ENCODE results near the gene WDTC1. TPM values are rescaled to one million over a fixed set of nuclear protein-coding genes. Genes with fewer than 3 reads are reported as not detected.

WDTC1 gene
- total and polyA plus RNA-seq, 2 of the 13 experiments (the other 11 are each of a cell fraction or from before 2014, with no cell fraction given), result 5.5 TPM

GRCh38 chr1:27345272-27345671 lies 110.8 kb downstream of the WDTC1 start:
- H3K9me3 ChIP-seq (ENCODE audit: low read length), result no peaks in the 10 kb centered on the region
- no peak overlapping the region for H2AFZ ChIP-seq (ENCODE audit: low read length)
- TF ChIP-seq HNF1B (CRISPR knock-in tag; IDR thresholded peaks at IDR 0.05) (no peak), GATAD1 (CRISPR knock-in tag; IDR thresholded peaks at IDR 0.05) (no peak), NONO (IDR thresholded peaks at IDR 0.05) (no peak), NONO (CRISPR knock-in tag; conservative IDR thresholded peaks at IDR 0.05) (no peak), ZNF367 (CRISPR knock-in tag; IDR thresholded peaks at IDR 0.05; ENCODE audit: borderline replicate concordance) (no peak), ELK4 (CRISPR knock-in tag; IDR thresholded peaks at IDR 0.05; ENCODE audit: borderline replicate concordance) (no peak), FOXP4 (CRISPR knock-in tag; IDR thresholded peaks at IDR 0.05) (no peak), NFYB (CRISPR knock-in tag; IDR thresholded peaks at IDR 0.05) (no peak), ZNF451 (CRISPR knock-in tag; IDR thresholded peaks at IDR 0.05) (no peak)
- H3K4me2 ChIP-seq (ENCODE audit: low read depth, low read length), result no peak overlapping the region
- FAIRE-seq, result no peak
- POLR2A ChIA-PET, result interaction anchor here (1.2 kb wide), 1 partner anchor 21 kb away, joined by 5 read pairs; the partner anchor contains the start of gene MAP3K6
- H3K36me3 ChIP-seq (replicated peaks in 1 of 2; ENCODE audit: control insufficient read depth in 1 of 2, insufficient read depth in 2 of 2, low read length in 2 of 2), result no peaks in the 10 kb centered on the region
- H3K79me2 ChIP-seq (ENCODE audit: insufficient read depth, low read length), result no peaks in the 10 kb centered on the region
- no peak overlapping the region for H3K4me3 ChIP-seq (replicated peaks in 1 of 3; ENCODE audit: insufficient read depth in 1 of 3, low read depth in 2 of 3, low read length in 3 of 3)
- no peaks in the 10 kb centered on the region for H4K20me1 ChIP-seq (ENCODE audit: insufficient read depth, low read length)
- DNase-seq (ENCODE audit: low spot score), result no peak
- BruUV-seq (replicated peaks), result no TSS peak
- H3K4me1 ChIP-seq (ENCODE audit: insufficient read depth, low read length), result peaks cover 30% of the 10 kb centered on the region
- no peak overlapping the region for H3K27ac ChIP-seq (ENCODE audit: extremely low read length, insufficient read depth, low read length)
- no peak overlapping the region for H3K9ac ChIP-seq (ENCODE audit: insufficient read depth, low read depth, low read length)
- no peaks in the 10 kb centered on the region; a peak in 1 of 5 replicates for H3K27me3 ChIP-seq (ENCODE audit: control insufficient read depth in 1 of 2, insufficient read depth in 2 of 2, low read length in 2 of 2)
- CTCF ChIA-PET (ENCODE audit: low intra/inter-chr PET ratio, low total read pairs), result no interaction called here
- intact Hi-C loops (cut with micrococcal nuclease; ENCODE audit: unreplicated experiment), result no loop called here
- in situ Hi-C loops (cut with HindIII; ENCODE audit: extremely low pct_ligation_motif_present, low pct_unique_long_range_greater_than_20kb), result no loop called here
- ATAC-seq, result no peak
- 97% methylated on average over 5 of the region's 12 CpGs for WGBS (ENCODE audit: low lambda C conversion rate)
